Measurements from ENCODE around the gene INPP5K. TPM values are rescaled to one million over a fixed set of nuclear protein-coding genes. Genes with fewer than 3 reads are reported as not detected.
A peak's percentile ranks its signal among the peaks of the same experiment; 100 is the strongest.

INPP5K gene
- total and polyA plus RNA-seq, 2 experiments from 2014 or later = 18.1 to 24.6 TPM

GRCh38 chr17:1470755-1471462 is 45.5 kb downstream of the INPP5K start:
- TF ChIP-seq, protein P1, sequence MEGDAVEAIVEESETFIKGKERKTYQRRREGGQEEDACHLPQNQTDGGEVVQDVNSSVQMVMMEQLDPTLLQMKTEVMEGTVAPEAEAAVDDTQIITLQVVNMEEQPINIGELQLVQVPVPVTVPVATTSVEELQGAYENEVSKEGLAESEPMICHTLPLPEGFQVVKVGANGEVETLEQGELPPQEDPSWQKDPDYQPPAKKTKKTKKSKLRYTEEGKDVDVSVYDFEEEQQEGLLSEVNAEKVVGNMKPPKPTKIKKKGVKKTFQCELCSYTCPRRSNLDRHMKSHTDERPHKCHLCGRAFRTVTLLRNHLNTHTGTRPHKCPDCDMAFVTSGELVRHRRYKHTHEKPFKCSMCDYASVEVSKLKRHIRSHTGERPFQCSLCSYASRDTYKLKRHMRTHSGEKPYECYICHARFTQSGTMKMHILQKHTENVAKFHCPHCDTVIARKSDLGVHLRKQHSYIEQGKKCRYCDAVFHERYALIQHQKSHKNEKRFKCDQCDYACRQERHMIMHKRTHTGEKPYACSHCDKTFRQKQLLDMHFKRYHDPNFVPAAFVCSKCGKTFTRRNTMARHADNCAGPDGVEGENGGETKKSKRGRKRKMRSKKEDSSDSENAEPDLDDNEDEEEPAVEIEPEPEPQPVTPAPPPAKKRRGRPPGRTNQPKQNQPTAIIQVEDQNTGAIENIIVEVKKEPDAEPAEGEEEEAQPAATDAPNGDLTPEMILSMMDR (IDR thresholded peaks at IDR 0.05; ENCODE audit: low read depth, low read length) = no peak
- H3K9me3 ChIP-seq (ENCODE audit: low read depth) = no peaks in the 10 kb centered on the region
- H3K27me3 ChIP-seq = no peaks in the 10 kb centered on the region
- DNase-seq (ENCODE audit: low read depth in 1 of 2, low spot score in 1 of 2) = no peak
- no peak overlapping the region for H3K4me3 ChIP-seq
- peaks cover 6% of the 10 kb centered on the region for H3K36me3 ChIP-seq
- no peaks in the 10 kb centered on the region for H3K4me1 ChIP-seq (ENCODE audit: low read depth)
- no peak overlapping the region for H3K27ac ChIP-seq

DNA sequence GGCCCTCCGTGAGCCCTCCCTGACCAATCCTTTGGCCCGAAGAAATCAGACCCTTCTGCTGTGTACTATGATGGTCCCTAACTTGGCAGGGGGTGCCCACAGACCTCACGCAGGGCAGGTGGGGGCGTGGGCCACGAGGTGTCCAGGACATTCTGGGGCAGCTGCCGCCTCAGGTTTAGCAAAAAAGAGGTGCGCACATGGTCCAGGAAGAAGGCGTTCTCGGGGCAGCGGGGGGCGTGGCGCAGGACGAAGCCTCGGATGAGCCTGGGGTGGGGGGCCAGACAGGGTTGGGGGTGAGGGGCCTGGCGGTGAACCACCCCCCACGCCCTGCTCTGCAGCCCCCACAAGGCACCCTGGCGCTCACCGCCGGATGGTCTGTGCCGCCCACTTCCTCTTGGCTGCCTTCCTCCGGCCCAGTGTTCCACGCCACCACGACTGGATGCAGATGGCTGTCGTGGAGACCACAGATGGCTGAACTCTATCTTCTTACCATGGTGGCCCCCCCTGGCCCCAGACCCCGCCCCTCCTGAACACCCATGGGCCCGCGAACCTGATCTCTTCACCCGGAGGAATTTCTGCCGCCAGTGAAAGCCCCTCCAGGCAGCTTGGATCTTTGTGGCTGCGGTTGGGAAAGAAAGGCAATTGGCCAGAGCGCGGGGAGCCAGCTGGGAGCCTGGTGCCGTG is 46.2 kb downstream of the INPP5K start:
- no peak for DNase-seq (ENCODE audit: low read depth in 1 of 2, low spot score in 1 of 2)
- H3K27ac ChIP-seq = no peak overlapping the region
- peaks cover 6% of the 10 kb centered on the region for H3K36me3 ChIP-seq
- H3K27me3 ChIP-seq = no peaks in the 10 kb centered on the region
- no peaks in the 10 kb centered on the region for H3K9me3 ChIP-seq (ENCODE audit: low read depth)
- no peaks in the 10 kb centered on the region for H3K4me1 ChIP-seq (ENCODE audit: low read depth)
- TF ChIP-seq, protein P1 (IDR thresholded peaks at IDR 0.05; ENCODE audit: low read depth, low read length) = no peak
- H3K4me3 ChIP-seq = no peak overlapping the region

- Histone ChIP-seq H3K4me1 (ENCODE audit: low read depth) (no peaks in the 10 kb centered on the region), H3K36me3 (peaks cover 6% of the 10 kb centered on the region), H3K27ac (no peak overlapping the region), H3K9me3 (ENCODE audit: low read depth) (no peaks in the 10 kb centered on the region), H3K4me3 (no peak overlapping the region), H3K27me3 (no peaks in the 10 kb centered on the region)
- peak; percentile 50 to 61 for DNase-seq (ENCODE audit: low read depth in 1 of 2, low spot score in 1 of 2)
- TF ChIP-seq, protein P1 (IDR thresholded peaks at IDR 0.05; ENCODE audit: low read depth, low read length) = no peak
Observed at GRCh38 chr17:1469231-1469852, 47.1 kb downstream of the INPP5K start.

GRCh38 chr17:1467898-1468492 is 48.4 kb downstream of the INPP5K start:
- DNase-seq (ENCODE audit: low read depth in 1 of 2, low spot score in 1 of 2) = peak in 1 of 2 donors; percentile 50
- Histone ChIP-seq H3K27me3 (no peaks in the 10 kb centered on the region), H3K4me1 (ENCODE audit: low read depth) (no peaks in the 10 kb centered on the region), H3K9me3 (ENCODE audit: low read depth) (no peaks in the 10 kb centered on the region), H3K27ac (no peak overlapping the region), H3K36me3 (peaks cover 6% of the 10 kb centered on the region), H3K4me3 (no peak overlapping the region)
- TF ChIP-seq, protein P1 (IDR thresholded peaks at IDR 0.05; ENCODE audit: low read depth, low read length) = no peak

GRCh38 chr17:1467258-1467657 is 49.2 kb downstream of the INPP5K start:
- peaks cover 6% of the 10 kb centered on the region for H3K36me3 ChIP-seq
- H3K4me1 ChIP-seq (ENCODE audit: low read depth) = no peaks in the 10 kb centered on the region
- no peaks in the 10 kb centered on the region for H3K27me3 ChIP-seq
- no peak overlapping the region for H3K27ac ChIP-seq
- TF ChIP-seq, protein P1 (IDR thresholded peaks at IDR 0.05; ENCODE audit: low read depth, low read length) = no peak
- no peak for DNase-seq (ENCODE audit: low read depth in 1 of 2, low spot score in 1 of 2)
- no peak overlapping the region for H3K4me3 ChIP-seq
- H3K9me3 ChIP-seq (ENCODE audit: low read depth) = no peaks in the 10 kb centered on the region

Data from cardiac muscle cell (in vitro differentiated cells and primary cell).